Left lung (tissue), 10 donors: ENCODE data around the gene DPYD. TPM values are rescaled to one million over a fixed set of nuclear protein-coding genes. Genes with fewer than 3 reads are reported as not detected.
A peak's percentile ranks its signal among the peaks of the same experiment; 100 is the strongest.

ENCODE experiments used
- ATAC-seq: fragments of 200-7000 bp; cut with Tn5 transposase; one replicate; pipeline ENCODE4 v1.9.1; 2020; ENCODE audit warnings: moderate library complexity
- DNase-seq, 4 donors: peaks; one replicate each; pipeline ENCODE4 v3.0.0-alpha.2; 2013 to 2020
- H3K27ac ChIP-seq, 2 donors: fragments of 200-600 bp; sonication (generic) in 1 of 2; one replicate each; pipeline versions ENCODE4 v1.5.0 to v1.8.0; 2020 to 2021
- H3K27me3 ChIP-seq, 2 donors: fragments of 200-600 bp; sonication (generic) in 1 of 2; one replicate each; pipeline versions ENCODE4 v1.5.0 to v1.8.0; 2020 to 2021
- H3K36me3 ChIP-seq, 2 donors: fragments of 200-600 bp; sonication (generic) in 1 of 2; one replicate each; pipeline versions ENCODE4 v1.5.0 to v1.8.0; 2020 to 2021
- H3K4me1 ChIP-seq, 2 donors: fragments of 200-600 bp; one replicate each; pipeline ENCODE4 v1.8.0; 2021
- H3K4me3 ChIP-seq, 2 donors: fragments of 200-600 bp; sonication (generic) in 1 of 2; one replicate each; pipeline versions ENCODE4 v1.5.0 to v1.8.0; 2020 to 2021; ENCODE audit warnings: mild to moderate bottlenecking in 1 of 2
- H3K9me3 ChIP-seq, 2 donors: fragments of 200-600 bp; sonication (generic) in 1 of 2; one replicate each; pipeline versions ENCODE4 v1.5.0 to v1.8.0; 2020 to 2021
- intact Hi-C, 2 donors: fragments of 100-400 bp; cut with DNase I; formaldehyde crosslinking; loops; one replicate each; pipeline versions ENCODE4 v1.11.2 to v1.14.2; 2022
- polyA plus RNA-seq, 6 donors: library from polyadenylated mRNA; unstranded; fragments of 120-200 nt; gene quantifications; one replicate each; pipeline ENCODE4 v1.2.1, GENCODE V29; 2013; ENCODE audit not compliant: insufficient read length in 6 of 6
- total RNA-seq, 2 donors: library from RNA; stranded (reverse); fragmentation: NEBNext Ultra II Directional; extraction: Animal tissue kit (Norgen Biotek cat#: 25700); gene quantifications; one replicate each; pipeline ENCODE4 v1.2.1, GENCODE V29; 2021
- TF ChIP-seq, protein P1 (sequence below), 2 donors: fragments of 200-600 bp; sonication (generic) in 1 of 2; IDR thresholded peaks; one replicate each; pipeline versions ENCODE4 v1.5.0 to v1.8.0; 2021; ENCODE audit warnings: antibody characterized with exemption in 2 of 2
- donor health status: DM: no; HTN: yes; CAD: no.
- donor health status: DM: no; HTN: no; CAD: no.

Gene DPYD
- total and polyA plus RNA-seq, 8 donors, result 21.4 to 106 (median 26.1) TPM

- intact Hi-C loops, result no loop called here
- Histone ChIP-seq H3K4me3 (no peak overlapping the region), H3K27me3 (no peaks in the 10 kb centered on the region), H3K9me3 (peaks cover 0 to 8% of the 10 kb centered on the region in 2 donors), H3K27ac (no peak overlapping the region), H3K36me3 (no peaks in the 10 kb centered on the region), H3K4me1 (peaks cover 5 to 7% of the 10 kb centered on the region in 2 donors)
- DNase-seq (no peak), ATAC-seq (no peak)
- TF ChIP-seq, protein P1, sequence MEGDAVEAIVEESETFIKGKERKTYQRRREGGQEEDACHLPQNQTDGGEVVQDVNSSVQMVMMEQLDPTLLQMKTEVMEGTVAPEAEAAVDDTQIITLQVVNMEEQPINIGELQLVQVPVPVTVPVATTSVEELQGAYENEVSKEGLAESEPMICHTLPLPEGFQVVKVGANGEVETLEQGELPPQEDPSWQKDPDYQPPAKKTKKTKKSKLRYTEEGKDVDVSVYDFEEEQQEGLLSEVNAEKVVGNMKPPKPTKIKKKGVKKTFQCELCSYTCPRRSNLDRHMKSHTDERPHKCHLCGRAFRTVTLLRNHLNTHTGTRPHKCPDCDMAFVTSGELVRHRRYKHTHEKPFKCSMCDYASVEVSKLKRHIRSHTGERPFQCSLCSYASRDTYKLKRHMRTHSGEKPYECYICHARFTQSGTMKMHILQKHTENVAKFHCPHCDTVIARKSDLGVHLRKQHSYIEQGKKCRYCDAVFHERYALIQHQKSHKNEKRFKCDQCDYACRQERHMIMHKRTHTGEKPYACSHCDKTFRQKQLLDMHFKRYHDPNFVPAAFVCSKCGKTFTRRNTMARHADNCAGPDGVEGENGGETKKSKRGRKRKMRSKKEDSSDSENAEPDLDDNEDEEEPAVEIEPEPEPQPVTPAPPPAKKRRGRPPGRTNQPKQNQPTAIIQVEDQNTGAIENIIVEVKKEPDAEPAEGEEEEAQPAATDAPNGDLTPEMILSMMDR (IDR thresholded peaks at IDR 0.05), result no peak
Measured at GRCh38 chr1:97163591-97164275, 757.1 kb downstream of the DPYD start.

DNA sequence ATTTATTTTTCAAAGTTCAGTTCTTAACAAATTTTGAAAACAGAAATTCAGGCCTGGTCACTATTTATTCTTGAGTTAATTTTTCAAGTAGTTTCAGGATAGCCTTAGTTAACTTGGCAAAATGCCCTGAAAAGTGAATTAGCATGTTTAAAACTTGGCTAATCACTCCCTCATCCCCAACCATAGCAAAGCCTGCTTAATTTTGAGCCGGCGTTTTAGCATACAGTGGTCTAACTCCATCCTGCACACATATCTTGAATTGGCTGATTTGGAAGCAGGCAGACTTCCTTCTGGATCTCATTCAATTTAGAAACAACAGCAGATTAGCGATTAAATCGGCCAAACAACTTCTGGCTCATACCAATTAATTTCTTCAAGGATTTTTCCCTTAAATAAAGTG lies 760.0 kb downstream of the DPYD start:
- no peaks in the 10 kb centered on the region for H3K27me3 ChIP-seq

DNA sequence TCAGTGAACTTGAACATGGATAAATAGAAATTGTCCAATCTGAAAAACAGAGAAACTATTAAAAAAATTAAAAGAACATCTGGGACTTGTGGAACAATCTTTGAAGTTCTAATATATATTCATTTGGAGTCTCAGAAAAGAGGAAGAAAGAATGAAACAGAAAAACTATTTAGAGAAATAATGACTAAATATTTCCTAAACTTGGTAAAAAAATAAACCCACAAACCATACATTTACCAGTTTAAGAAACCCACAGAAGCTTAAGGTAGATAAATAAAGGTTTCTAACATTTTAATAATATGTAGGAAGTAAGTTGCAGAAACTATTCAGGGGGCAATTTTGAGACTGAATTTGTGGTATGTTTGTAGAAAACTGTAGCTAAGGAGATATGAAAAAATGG lies 761.5 kb downstream of the DPYD start:
- ATAC-seq, result no peak
- no peak overlapping the region for H3K27ac ChIP-seq
- H3K9me3 ChIP-seq, result peaks cover 0 to 8% of the 10 kb centered on the region in 2 donors
- H3K4me1 ChIP-seq, result peaks cover 5 to 7% of the 10 kb centered on the region in 2 donors
- DNase-seq, result no peak
- TF ChIP-seq, protein P1 (IDR thresholded peaks at IDR 0.05), result no peak
- intact Hi-C loops, result no loop called here
- H3K4me3 ChIP-seq, result no peak overlapping the region
- H3K27me3 ChIP-seq, result no peaks in the 10 kb centered on the region
- peaks cover 0 to under 1% of the 10 kb centered on the region in 2 donors for H3K36me3 ChIP-seq

More for the DNA sequence above, 760.0 kb downstream of the DPYD start:
- Histone ChIP-seq H3K36me3 (no peaks in the 10 kb centered on the region), H3K4me1 (peaks cover 5 to 7% of the 10 kb centered on the region in 2 donors), H3K9me3 (peaks cover 0 to 8% of the 10 kb centered on the region in 2 donors), H3K27ac (no peak overlapping the region), H3K4me3 (no peak overlapping the region)
- intact Hi-C loops, result no loop called here
- DNase-seq (peak in 2 of 4 donors; percentile 42 to 46), ATAC-seq (no peak)
- TF ChIP-seq, protein P1 (IDR thresholded peaks at IDR 0.05), result no peak

GRCh38 chr1:97158691-97159096 lies 762.1 kb downstream of the DPYD start:
- no peak overlapping the region for H3K27ac ChIP-seq
- H3K27me3 ChIP-seq, result no peaks in the 10 kb centered on the region
- DNase-seq, result no peak
- H3K9me3 ChIP-seq, result peaks cover 0 to 8% of the 10 kb centered on the region in 2 donors
- intact Hi-C loops, result no loop called here
- TF ChIP-seq, protein P1 (IDR thresholded peaks at IDR 0.05), result no peak
- H3K4me1 ChIP-seq, result peaks cover 5 to 7% of the 10 kb centered on the region in 2 donors
- H3K36me3 ChIP-seq, result peaks cover 0 to 6% of the 10 kb centered on the region in 2 donors
- ATAC-seq, result no peak
- no peak overlapping the region for H3K4me3 ChIP-seq

- intact Hi-C loops, result no loop called here
- no peak overlapping the region for H3K27ac ChIP-seq
- no peak for DNase-seq
Measured at GRCh38 chr1:97157991-97158390, 762.8 kb downstream of the DPYD start.

More at GRCh38 chr1:97157991-97158390, 762.8 kb downstream of the DPYD start:
- peaks cover 5 to 7% of the 10 kb centered on the region in 2 donors for H3K4me1 ChIP-seq
- H3K9me3 ChIP-seq, result peaks cover 0 to under 1% of the 10 kb centered on the region in 2 donors
- ATAC-seq, result no peak
- peaks cover 0 to 6% of the 10 kb centered on the region in 2 donors for H3K36me3 ChIP-seq
- TF ChIP-seq, protein P1 (IDR thresholded peaks at IDR 0.05), result no peak
- no peak overlapping the region for H3K4me3 ChIP-seq
- no peaks in the 10 kb centered on the region for H3K27me3 ChIP-seq
